GM19035 (cell line): Measurements from ENCODE around the gene ABHD12.
"Not testable (repeated sequence)": the region's sequence is repeated elsewhere in the genome, so short reads cannot be mapped to it uniquely, and the experiment has no call there.

Experiments used
- ATAC-seq: cut with Tn5 transposase; IDR thresholded peaks from one replicate; pipeline ENCODE4 v1.9.1; 2021; ENCODE audit not compliant: unreplicated experiment

Gene ABHD12

GRCh38 chr20:25390538-25391528 lies at the start of gene ABHD12:
Gene ABHD12, minus strand, starts transcription at chr20:25390835. Its CDS starts 132 bp downstream, at chr20:25390703.
- ATAC-seq = peak; percentile 85

GRCh38 chr20:25439328-25439727 lies 48.7 kb upstream of the ABHD12 start:
- no peak for ATAC-seq

- no peak for ATAC-seq
These were observed 46.5 kb upstream of the ABHD12 start for GRCh38 chr20:25437153-25437581.

DNA sequence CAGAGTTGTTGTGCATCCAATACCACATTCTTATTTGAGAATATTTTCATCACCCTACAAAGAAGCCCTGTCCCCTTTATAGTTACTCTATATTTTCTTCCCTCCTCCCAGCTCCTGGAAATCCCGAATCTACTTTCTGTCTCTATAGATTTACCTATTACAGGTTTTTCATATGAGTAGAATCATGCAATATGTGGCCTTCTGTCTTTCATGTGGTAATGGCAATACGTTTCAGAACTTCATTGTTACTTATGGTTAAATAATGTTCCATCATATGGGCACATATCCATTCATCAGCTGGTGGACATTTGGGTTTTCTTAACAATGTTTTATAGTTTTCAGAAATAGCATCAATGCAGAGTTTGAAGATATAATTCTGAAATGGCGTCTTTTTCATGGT lies 33.9 kb upstream of the ABHD12 start:
- no peak for ATAC-seq

DNA sequence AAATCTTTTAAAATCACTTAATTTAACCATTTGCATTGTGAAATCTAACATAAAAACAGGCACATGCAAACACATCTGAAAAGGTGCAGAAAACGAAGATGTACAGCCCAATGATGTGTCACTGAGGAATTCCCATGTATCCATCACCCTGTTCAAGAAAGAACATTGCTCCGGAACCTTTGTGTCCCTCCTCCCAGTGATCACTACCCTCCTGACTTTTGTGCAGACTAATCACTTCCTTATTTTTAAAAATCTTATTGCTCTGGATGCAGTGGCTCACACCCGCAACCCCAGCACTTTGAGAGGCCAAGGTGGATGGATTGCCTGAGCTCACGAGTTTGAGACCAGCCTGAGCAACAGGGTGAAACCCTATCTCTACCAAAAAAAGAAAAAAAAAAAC lies 31.4 kb upstream of the ABHD12 start:
- no peak for ATAC-seq

DNA sequence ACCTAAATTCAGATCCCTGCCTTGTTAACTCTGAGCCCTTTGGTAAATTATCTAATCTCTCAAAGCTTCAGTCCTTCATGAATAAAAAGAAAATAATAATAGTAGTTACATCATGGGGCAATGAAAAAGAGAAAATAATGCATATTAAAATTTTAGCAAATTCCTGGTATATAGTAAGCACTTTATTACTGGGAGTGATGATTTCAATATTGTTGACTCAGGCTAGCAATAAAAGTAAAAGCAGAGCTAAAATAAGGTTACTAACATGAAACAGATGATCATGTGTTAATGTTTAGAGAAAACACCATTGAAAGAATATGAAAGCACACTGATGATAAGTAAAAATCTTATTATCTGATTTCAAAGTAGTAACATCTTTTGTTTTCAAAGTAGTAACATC lies 30.5 kb upstream of the ABHD12 start:
- no peak for ATAC-seq

GRCh38 chr20:25418776-25419175 lies 28.1 kb upstream of the ABHD12 start:
- ATAC-seq = no peak

- ATAC-seq = no peak
These were observed 18.3 kb upstream of the ABHD12 start for GRCh38 chr20:25408890-25409289.

DNA sequence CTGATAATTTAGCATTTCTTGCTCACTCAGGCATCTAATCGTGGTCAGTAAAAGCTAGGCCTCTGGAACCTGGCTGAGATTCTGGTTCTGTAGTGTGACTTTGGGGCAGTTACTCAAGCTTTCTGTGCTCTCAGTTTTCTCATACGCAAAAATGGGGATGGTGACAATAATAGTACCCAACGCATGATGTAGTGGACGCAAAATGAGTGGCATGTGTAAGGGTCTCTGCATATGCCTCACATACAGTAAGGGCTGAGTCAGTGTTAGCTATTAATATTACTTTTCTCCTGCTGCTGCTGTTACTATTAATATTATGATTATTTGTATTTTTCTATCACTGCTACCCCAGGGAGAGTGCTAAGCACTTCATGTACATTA lies 17.5 kb upstream of the ABHD12 start:
- ATAC-seq = no peak

DNA sequence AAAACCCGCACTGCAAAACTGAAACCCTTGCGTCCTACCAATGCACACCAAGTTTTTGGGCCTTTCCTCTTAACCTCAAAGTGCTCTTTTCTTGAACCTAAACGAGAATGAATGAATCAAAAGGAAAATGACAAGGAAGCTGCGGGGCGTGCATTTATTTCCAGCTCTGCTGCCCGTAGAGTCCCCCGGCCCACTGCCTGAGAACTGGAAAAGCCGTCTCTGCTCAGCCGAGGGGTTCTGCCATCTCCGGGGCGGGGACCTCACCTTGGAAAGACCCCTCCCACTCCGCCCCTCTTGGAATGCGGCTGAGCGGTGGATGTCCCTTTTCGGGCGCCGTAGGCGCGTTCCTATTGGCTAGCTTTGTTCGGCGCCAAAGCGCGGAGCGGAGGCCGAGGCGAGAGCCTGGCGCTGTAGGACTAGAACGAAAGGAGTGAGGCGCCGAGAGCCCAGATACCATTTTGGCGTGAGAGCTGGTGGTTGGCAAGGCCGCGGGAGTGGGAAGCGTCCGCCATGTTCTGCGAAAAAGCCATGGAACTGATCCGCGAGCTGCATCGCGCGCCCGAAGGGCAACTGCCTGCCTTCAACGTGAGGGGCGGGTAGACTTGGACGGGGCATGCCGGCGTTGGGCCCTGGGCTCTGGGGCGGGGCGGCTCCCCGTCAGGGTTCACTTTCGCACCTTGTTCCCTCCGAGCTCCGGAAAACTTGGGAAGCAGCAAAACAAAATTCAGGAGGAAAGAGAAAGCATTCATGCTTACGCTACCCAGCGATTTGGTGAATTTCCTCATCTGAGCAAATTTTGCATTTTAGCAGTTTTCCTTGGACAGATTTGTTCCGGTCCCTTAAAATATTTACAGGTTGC lies 16.9 kb upstream of the ABHD12 start, which contains the start of gene GINS1:
Gene GINS1, plus strand, starts transcription at position 363 of the 859 bp plus-strand sequence. Its CDS starts 148 bp downstream, at position 511.
- ATAC-seq = peak; percentile 91

GRCh38 chr20:25402583-25402982 lies 11.9 kb upstream of the ABHD12 start:
- no peak for ATAC-seq

GRCh38 chr20:25400291-25400732 lies 9.7 kb upstream of the ABHD12 start:
- ATAC-seq = not testable (repeated sequence)

DNA sequence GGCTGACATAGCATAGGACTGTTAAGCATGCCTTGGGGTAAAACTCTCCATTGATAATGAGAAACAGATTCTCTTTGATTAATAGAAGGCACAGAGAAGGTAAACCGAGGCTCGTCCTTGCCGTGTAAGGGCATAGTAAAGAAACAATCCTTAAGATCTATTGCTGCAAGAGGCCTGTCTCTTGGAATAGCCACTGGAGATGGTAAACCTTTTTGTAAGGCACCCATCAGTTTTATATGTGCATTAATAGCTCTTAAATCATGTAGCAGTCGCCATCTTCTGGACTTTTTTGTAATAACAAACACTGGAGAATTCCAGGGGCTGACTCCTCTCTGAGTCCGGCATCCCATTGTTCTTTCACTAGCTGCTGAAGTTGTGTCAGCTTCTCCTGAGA lies 8.4 kb upstream of the ABHD12 start:
- ATAC-seq = no peak

- no peak for ATAC-seq
These were observed 7.9 kb upstream of the ABHD12 start for GRCh38 chr20:25398376-25399036.

- no peak for ATAC-seq
These were observed 7.2 kb upstream of the ABHD12 start for GRCh38 chr20:25397821-25398220.

DNA sequence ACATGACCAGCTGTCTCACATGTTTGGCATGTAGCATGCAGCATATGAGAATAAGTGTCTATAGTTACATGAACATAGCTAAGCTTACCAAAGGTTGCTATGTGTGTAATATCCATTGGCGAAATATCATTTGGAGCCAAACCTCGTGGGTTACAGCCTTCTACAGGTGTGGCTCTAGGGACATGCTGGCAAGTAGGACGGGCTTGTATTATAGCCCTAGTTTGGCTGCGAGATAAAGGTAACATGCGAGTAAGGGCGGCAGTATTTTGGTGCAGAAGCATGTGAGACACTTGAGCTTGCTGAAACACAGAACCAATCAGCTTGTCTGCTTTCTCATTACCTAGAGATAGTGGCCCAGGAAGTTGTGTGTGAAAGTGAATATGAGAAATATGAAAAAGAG lies 6.5 kb upstream of the ABHD12 start:
- no peak for ATAC-seq

DNA sequence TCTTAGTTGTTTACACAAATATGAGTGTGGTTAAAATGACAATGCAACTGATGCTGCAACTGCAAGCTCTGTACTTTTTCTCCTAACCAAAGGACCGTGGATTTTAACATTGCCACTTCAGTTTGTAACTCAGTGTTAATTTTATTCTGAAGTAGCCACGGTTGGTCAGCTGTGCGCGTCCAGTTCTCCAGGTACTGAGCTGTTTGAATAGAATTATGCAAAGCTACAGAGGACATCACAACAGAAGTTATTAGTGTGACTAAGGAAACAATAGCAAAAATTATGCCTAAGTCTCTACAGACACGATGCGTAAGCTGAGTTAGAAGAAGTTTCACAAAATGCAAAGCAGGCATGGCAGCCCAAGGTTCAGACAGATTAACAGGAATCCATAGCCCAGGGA lies 4.4 kb upstream of the ABHD12 start:
- ATAC-seq = no peak

GRCh38 chr20:25394276-25394675 lies 3.6 kb upstream of the ABHD12 start:
- ATAC-seq = no peak

DNA sequence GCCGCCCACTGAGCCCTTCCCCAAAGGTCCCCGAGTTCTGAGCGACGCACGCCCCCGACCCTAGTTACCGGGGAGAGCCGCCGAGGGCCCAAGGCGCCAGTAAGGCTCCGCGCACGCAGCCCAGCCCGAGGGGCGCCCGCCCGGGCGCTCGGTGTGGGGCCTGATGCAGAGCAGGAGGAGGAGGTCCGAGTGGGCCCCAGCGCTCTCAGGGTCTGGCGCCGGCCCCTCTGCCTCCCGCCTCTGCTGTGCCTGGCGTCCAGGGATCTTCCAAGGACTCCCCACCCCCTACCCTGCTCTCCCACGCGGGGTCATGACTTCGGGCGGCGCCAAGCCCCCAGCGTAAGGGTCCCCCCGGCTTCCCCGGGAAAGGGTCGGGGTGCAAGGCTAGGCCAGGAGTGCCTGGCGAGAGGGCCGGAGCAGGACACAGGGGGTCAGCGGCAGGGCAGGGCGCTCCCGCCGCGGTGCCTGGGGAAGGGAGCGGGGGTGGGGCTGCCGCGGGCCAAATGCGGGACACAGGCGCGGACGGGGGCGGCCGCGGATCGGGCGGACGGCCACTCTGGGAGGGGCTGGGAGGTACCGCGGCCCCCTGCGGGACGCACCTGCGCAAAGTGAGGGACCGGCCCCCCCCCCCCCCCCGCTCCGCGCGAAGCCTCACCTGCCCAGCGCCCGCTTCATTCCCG lies 637 bp downstream of the ABHD12 start:
- peak; percentile 34 for ATAC-seq

DNA sequence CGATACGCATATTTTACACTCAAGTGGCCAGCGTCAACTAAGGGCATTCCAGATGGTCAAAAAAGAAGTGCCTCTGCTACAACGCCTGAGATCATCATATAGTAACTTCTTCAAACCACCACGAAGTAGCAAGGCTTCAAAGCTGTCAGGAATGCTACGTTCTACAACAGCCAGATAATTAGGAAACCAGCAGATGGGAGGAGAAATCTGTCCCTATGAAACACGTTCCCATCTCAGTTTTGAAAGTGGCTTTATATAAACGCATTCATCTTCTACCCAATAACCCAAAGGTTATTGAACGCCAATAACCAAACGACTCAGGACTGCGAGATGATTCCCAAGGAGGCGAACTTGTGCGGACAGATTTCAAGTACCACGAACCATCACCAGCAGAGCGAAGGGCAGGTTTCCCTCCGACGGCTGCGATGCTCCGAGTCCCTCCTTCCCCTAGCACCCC lies 1.2 kb downstream of the ABHD12 start:
- ATAC-seq = no peak
